ENCODE data around the gene FOXK1. TPM values are rescaled to one million over a fixed set of nuclear protein-coding genes. Genes with fewer than 3 reads are reported as not detected.

FOXK1 gene
- total and polyA plus RNA-seq, 2 of the 13 experiments (the other 11 are each of a cell fraction or from before 2014, with no cell fraction given) = 4.6 to 8.8 TPM

- TF ChIP-seq ZNF687 (CRISPR knock-in tag; IDR thresholded peaks at IDR 0.05) (0 out of 2 replicates have a peak, but pooled peaks have one; percentile 21), ZNF460 (CRISPR knock-in tag; IDR thresholded peaks at IDR 0.05; ENCODE audit: borderline replicate concordance) (peak; percentile 31; the same call in 1 of the 2 replicates), ZNF770 (CRISPR knock-in tag; IDR thresholded peaks at IDR 0.05) (peak; percentile 97), PHF21A (CRISPR knock-in tag; IDR thresholded peaks at IDR 0.05) (0 out of 2 replicates have a peak, but pooled peaks have one; percentile 19), THRA (CRISPR knock-in tag; IDR thresholded peaks at IDR 0.05; ENCODE audit: borderline replicate concordance) (no peak), SRY (CRISPR knock-in tag; IDR thresholded peaks at IDR 0.05) (no peak)
- Histone ChIP-seq H3K4me3 (replicated peaks in 1 of 3; ENCODE audit: insufficient read depth in 1 of 3, low read depth in 2 of 3, low read length in 3 of 3) (no peak overlapping the region), H3K4me1 (ENCODE audit: insufficient read depth, low read length) (peaks cover 54% of the 10 kb centered on the region), H3K27ac (ENCODE audit: extremely low read length, insufficient read depth, low read length) (no peak overlapping the region), H3K79me2 (ENCODE audit: insufficient read depth, low read length) (peaks cover 87% of the 10 kb centered on the region), H3K9ac (ENCODE audit: insufficient read depth, low read depth, low read length) (no peak overlapping the region), H4K20me1 (ENCODE audit: insufficient read depth, low read length) (peaks cover 75% of the 10 kb centered on the region), H3K9me3 (ENCODE audit: low read length) (no peaks in the 10 kb centered on the region), H3K36me3 (replicated peaks in 1 of 2; ENCODE audit: control insufficient read depth in 1 of 2, insufficient read depth in 2 of 2, low read length in 2 of 2) (peaks cover 1 to 25% of the 10 kb centered on the region in 2 experiments; a peak in 4 of 5 replicates), H3K4me2 (ENCODE audit: low read depth, low read length) (no peak overlapping the region), H2AFZ (ENCODE audit: low read length) (no peak overlapping the region), H3K27me3 (ENCODE audit: control insufficient read depth in 1 of 2, insufficient read depth in 2 of 2, low read length in 2 of 2) (no peaks in the 10 kb centered on the region)
- DNase-seq (ENCODE audit: low spot score) (no peak), FAIRE-seq (no peak), ATAC-seq (no peak)
- in situ Hi-C loops (cut with HindIII; ENCODE audit: extremely low pct_ligation_motif_present, low pct_unique_long_range_greater_than_20kb) (no loop called here), intact Hi-C loops (cut with micrococcal nuclease; ENCODE audit: unreplicated experiment) (no loop called here)
- WGBS (ENCODE audit: low lambda C conversion rate) = 90% methylated on average over 21 of the region's 23 CpGs
- BruUV-seq (replicated peaks) = no TSS peak
- POLR2A ChIA-PET = no interaction called here
- CTCF ChIA-PET (ENCODE audit: low intra/inter-chr PET ratio, low total read pairs) = no interaction called here
These were observed 9.1 kb downstream of the FOXK1 start for GRCh38 chr7:4690953-4691856.

Data from HepG2 (cell line).